Bronchial epithelial cell (primary cell): ENCODE results near the gene TTL. TPM values are rescaled to one million over a fixed set of nuclear protein-coding genes. Genes with fewer than 3 reads are reported as not detected.
A peak's percentile ranks its signal among the peaks of the same experiment; 100 is the strongest.

ENCODE experiments used
- DNase-seq: peaks from one replicate; pipeline ENCODE4 v3.0.0-alpha.2; 2010; ENCODE audit warnings: low read depth
- FAIRE-seq: peaks from 2 replicates; lab custom pipeline; 2011; peaks lifted over from hg19 to GRCh38; lab: Jason Lieb, UNC
- H3K27me3 ChIP-seq: 2 replicates; pipeline ENCODE4 v1.5.1; 2011; ENCODE audit warnings: low read length; ENCODE audit not compliant: control insufficient read depth, insufficient read depth
- H3K36me3 ChIP-seq: 2 replicates; pipeline ENCODE4 v1.5.1; 2011; ENCODE audit warnings: low read length; ENCODE audit not compliant: control insufficient read depth, insufficient read depth
- H3K4me3 ChIP-seq: 2 replicates; pipeline ENCODE4 v1.5.1; 2011; ENCODE audit warnings: mild to moderate bottlenecking, low read depth, low read length, control low read depth
- CTCF ChIP-seq: IDR thresholded peaks from 2 replicates; pipeline ENCODE4 v1.5.1; 2011; ENCODE audit warnings: mild to moderate bottlenecking, moderate library complexity, low read length, control low read depth, inconsistent platforms; ENCODE audit not compliant: insufficient read depth, severe bottlenecking
- total RNA-seq: library from RNA; depleted of rRNA; stranded (reverse); fragments of >200 nt; gene quantifications from 2 replicates; pipeline ENCODE4 v1.2.1, GENCODE V29; 2014

Gene TTL
- total RNA-seq, 1 donor from 2014 or later: 26.6 TPM

GRCh38 chr2:112486895-112487294 is 4.9 kb downstream of the TTL start:
- FAIRE-seq (no peak), DNase-seq (no peak)
- Histone ChIP-seq H3K36me3 (peaks cover 6% of the 10 kb centered on the region), H3K4me3 (no peak overlapping the region), H3K27me3 (no peaks in the 10 kb centered on the region)
- TF ChIP-seq CTCF: no peak

- H3K27me3 ChIP-seq: no peaks in the 10 kb centered on the region
- no peak for TF ChIP-seq CTCF
- H3K36me3 ChIP-seq: peaks cover 6% of the 10 kb centered on the region
- FAIRE-seq (no peak), DNase-seq (no peak)
- no peak overlapping the region for H3K4me3 ChIP-seq
These were observed 5.5 kb downstream of the TTL start for GRCh38 chr2:112487444-112487961.

- DNase-seq (no peak), FAIRE-seq (no peak)
- peaks cover 6% of the 10 kb centered on the region for H3K36me3 ChIP-seq
- no peak overlapping the region for H3K4me3 ChIP-seq
- TF ChIP-seq CTCF: no peak
- no peaks in the 10 kb centered on the region for H3K27me3 ChIP-seq
These were observed 6.2 kb downstream of the TTL start for GRCh38 chr2:112488201-112488600.

- Histone ChIP-seq H3K36me3 (peaks cover 1% of the 10 kb centered on the region), H3K27me3 (no peaks in the 10 kb centered on the region), H3K4me3 (no peak overlapping the region)
- no peak for TF ChIP-seq CTCF
- DNase-seq: no peak
- no peak for FAIRE-seq
These were observed 10.0 kb downstream of the TTL start for GRCh38 chr2:112491946-112492345.

- TF ChIP-seq CTCF: no peak
- Histone ChIP-seq H3K4me3 (no peak overlapping the region), H3K36me3 (peaks cover 1% of the 10 kb centered on the region), H3K27me3 (no peaks in the 10 kb centered on the region)
- FAIRE-seq (no peak), DNase-seq (peak; percentile 31)
These were observed 11.1 kb downstream of the TTL start for GRCh38 chr2:112493048-112493447.
